Osteoblast (primary cell): ENCODE measurements around the gene TTLL5. TPM values are rescaled to one million over a fixed set of nuclear protein-coding genes. Genes with fewer than 3 reads are reported as not detected.

ENCODE experiments used
- DNase-seq: peaks from one replicate; pipeline ENCODE4 v3.0.0; 2011; ENCODE audit warnings: low spot score, mixed read lengths; ENCODE audit not compliant: insufficient read length; ENCODE audit errors: missing footprints
- H2AFZ ChIP-seq: 2 replicates; pipeline ENCODE4 v1.6.0; 2011; ENCODE audit warnings: mild to moderate bottlenecking, low read length
- H3K27ac ChIP-seq: 2 replicates; pipeline ENCODE4 v1.5.1; 2011; ENCODE audit warnings: mild to moderate bottlenecking, low read depth, low read length, moderate library complexity
- H3K27me3 ChIP-seq: 2 replicates; pipeline ENCODE4 v1.6.0; 2012; ENCODE audit warnings: mild to moderate bottlenecking, control low read depth, inconsistent platforms, low read length, moderate library complexity; ENCODE audit not compliant: insufficient read depth
- H3K36me3 ChIP-seq: 2 replicates; pipeline ENCODE4 v1.5.1; 2011; ENCODE audit warnings: mild to moderate bottlenecking, low read length, control low read depth, moderate library complexity; ENCODE audit not compliant: insufficient read depth
- H3K4me1 ChIP-seq: 2 replicates; pipeline ENCODE4 v1.5.1; 2011; ENCODE audit warnings: mild to moderate bottlenecking, low read length, control low read depth, moderate library complexity; ENCODE audit not compliant: insufficient read depth
- H3K4me2 ChIP-seq: 2 replicates; pipeline ENCODE4 v1.6.0; 2011; ENCODE audit warnings: mild to moderate bottlenecking, low read length; ENCODE audit not compliant: insufficient read depth
- H3K4me3 ChIP-seq: fragments of 200-600 bp; sonication (generic); 3 replicates; pipeline ENCODE4 v1.5.1; 2012; ENCODE audit warnings: mild to moderate bottlenecking, low read length, inconsistent platforms; ENCODE audit not compliant: insufficient read depth
- H3K79me2 ChIP-seq: 2 replicates; pipeline ENCODE4 v1.6.0; 2012; ENCODE audit warnings: mild to moderate bottlenecking, low read length, control low read depth, inconsistent platforms; ENCODE audit not compliant: insufficient read depth
- H3K9me3 ChIP-seq: 2 replicates; pipeline ENCODE4 v1.5.1; 2011; ENCODE audit warnings: low read depth, low read length, control low read depth
- H4K20me1 ChIP-seq: 2 replicates; pipeline ENCODE4 v1.6.0; 2012; ENCODE audit warnings: mild to moderate bottlenecking, low read length, control low read depth; ENCODE audit not compliant: insufficient read depth
- total RNA-seq: library from RNA; depleted of rRNA; stranded (reverse); fragments of >200 nt; gene quantifications from 2 replicates; pipeline ENCODE4 v1.2.3, GENCODE V29; 2012
- TF ChIP-seq, protein P1 (sequence below): IDR thresholded peaks from 2 replicates; pipeline ENCODE4 v1.5.1; 2011; ENCODE audit warnings: mild to moderate bottlenecking, low read depth, low read length, moderate library complexity; ENCODE audit errors: extremely low read depth

Gene TTLL5
- total RNA-seq, 1 donor = 30.4 TPM

DNA sequence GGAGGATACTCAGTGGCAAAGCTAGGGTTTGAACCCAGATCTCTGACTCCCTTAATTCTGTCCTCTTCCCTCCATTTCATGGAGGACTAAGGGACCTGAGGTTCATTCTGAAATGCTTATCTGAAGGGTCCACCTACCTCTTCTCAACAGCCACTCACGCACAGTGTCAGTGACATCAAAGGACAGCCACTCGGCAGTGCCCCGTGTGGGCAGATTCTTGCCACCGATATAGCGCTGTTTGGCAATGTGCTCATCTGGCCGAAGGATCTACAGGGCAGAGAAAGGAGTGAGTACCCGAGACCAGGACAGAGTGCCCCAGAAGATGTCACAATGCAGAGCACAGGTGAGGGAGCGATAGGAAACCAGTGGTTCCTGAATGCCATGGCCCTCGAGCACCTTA lies 309.9 kb downstream of the TTLL5 start:
- Histone ChIP-seq H3K27ac (no peak overlapping the region), H3K36me3 (no peaks in the 10 kb centered on the region), H3K4me1 (peaks cover 18% of the 10 kb centered on the region), H3K9me3 (no peaks in the 10 kb centered on the region), H3K4me2 (no peak overlapping the region), H3K4me3 (no peak overlapping the region), H2AFZ (no peak overlapping the region), H3K27me3 (no peaks in the 10 kb centered on the region), H3K79me2 (no peaks in the 10 kb centered on the region), H4K20me1 (no peaks in the 10 kb centered on the region)
- TF ChIP-seq, protein P1, sequence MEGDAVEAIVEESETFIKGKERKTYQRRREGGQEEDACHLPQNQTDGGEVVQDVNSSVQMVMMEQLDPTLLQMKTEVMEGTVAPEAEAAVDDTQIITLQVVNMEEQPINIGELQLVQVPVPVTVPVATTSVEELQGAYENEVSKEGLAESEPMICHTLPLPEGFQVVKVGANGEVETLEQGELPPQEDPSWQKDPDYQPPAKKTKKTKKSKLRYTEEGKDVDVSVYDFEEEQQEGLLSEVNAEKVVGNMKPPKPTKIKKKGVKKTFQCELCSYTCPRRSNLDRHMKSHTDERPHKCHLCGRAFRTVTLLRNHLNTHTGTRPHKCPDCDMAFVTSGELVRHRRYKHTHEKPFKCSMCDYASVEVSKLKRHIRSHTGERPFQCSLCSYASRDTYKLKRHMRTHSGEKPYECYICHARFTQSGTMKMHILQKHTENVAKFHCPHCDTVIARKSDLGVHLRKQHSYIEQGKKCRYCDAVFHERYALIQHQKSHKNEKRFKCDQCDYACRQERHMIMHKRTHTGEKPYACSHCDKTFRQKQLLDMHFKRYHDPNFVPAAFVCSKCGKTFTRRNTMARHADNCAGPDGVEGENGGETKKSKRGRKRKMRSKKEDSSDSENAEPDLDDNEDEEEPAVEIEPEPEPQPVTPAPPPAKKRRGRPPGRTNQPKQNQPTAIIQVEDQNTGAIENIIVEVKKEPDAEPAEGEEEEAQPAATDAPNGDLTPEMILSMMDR = no peak
- no peak for DNase-seq

DNA sequence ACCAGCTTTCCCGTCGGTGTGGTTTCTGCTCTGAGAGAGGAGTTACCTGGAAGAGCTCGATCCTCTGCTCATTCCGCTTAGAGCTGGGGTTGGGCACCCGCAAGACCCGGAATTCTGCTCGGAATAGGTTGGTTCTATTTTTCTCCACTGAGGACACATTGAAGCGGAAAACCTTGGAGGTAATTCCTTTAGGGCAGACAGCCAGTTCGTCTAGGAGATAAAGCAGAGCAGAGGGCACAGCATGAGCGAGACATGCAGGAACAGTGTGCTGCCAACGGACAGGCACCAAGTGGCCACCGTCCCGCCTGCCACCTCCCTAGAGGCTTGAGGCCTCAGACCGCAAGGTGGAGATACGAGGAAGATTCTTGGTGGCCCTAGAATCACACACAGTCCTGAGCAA lies 310.5 kb downstream of the TTLL5 start:
- peaks cover 18% of the 10 kb centered on the region for H3K4me1 ChIP-seq
- no peak for DNase-seq
- H3K36me3 ChIP-seq = no peaks in the 10 kb centered on the region
- H3K27me3 ChIP-seq = no peaks in the 10 kb centered on the region
- H3K4me2 ChIP-seq = no peak overlapping the region
- no peak overlapping the region for H3K4me3 ChIP-seq
- H4K20me1 ChIP-seq = no peaks in the 10 kb centered on the region
- H3K9me3 ChIP-seq = no peaks in the 10 kb centered on the region
- H3K79me2 ChIP-seq = no peaks in the 10 kb centered on the region
- H2AFZ ChIP-seq = no peak overlapping the region
- TF ChIP-seq, protein P1 = no peak
- no peak overlapping the region for H3K27ac ChIP-seq

DNA sequence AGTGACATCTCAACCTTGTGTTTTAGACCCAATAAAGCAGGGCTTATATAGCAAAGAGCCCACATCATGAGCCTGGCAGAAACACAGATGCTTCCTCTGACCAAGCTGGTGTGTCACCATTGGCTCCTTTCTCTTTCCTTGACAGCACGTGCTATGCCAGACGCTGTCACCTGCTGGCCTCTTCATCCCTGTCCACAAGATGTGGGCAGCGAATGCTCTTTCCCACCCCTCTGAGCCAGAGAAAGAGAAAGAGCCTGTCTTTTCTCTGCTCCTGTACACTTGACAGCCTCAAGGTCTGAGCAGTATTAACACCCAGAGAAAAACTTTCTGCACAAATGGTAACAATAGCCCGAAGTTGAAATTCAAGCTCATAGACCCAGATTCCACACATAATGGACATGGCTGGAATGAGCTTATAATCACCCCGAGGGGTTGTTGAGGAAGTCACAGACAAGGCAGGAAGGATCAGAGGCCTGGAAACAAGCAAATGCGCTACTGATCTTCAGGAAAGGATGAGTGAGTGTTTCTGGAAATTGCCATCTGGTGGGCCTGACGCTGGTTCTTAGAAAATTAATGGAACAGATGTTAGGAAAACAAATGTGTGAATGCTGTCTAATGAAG lies 311.9 kb downstream of the TTLL5 start:
- Histone ChIP-seq H3K27ac (no peak overlapping the region), H3K4me2 (no peak overlapping the region), H4K20me1 (no peaks in the 10 kb centered on the region), H3K79me2 (no peaks in the 10 kb centered on the region), H3K27me3 (no peaks in the 10 kb centered on the region), H3K4me1 (peaks cover 18% of the 10 kb centered on the region), H2AFZ (no peak overlapping the region), H3K4me3 (no peak overlapping the region), H3K36me3 (no peaks in the 10 kb centered on the region), H3K9me3 (no peaks in the 10 kb centered on the region)
- DNase-seq = no peak
- TF ChIP-seq, protein P1 = no peak

DNA sequence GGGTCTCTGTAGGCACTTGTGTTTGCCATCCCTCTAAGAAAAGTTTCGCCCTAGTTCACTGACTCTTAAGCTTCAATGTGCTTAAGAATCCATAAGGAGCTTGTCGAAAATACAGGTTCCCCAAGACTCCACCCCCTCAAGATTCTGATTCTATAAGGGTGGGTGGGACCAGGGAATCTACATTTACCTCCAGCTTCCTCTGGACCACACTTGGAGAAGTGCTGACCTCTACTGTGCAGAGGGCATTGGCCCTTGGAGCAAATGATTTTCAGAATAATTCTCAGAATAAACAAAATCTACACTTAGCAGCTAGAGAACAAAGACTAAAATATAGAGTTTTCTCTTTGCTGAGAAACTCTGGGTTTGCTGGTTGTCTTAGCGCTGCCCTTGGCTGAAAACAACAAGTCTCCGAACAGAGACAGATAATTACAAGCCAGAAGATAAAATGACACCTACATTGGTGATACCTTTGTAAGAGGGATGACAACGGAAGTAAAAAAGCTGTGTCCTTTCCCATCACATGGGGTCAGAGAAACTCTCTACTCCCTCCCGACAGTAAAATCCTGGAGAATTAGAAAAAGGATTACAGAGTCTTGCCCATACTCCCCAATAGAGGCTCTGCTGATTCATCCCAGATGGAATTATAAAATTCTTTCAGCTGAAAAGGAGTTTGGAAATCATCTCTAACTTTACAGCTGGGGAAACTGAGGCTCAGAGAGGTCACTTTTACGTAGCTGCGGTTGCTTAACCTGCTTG lies 316.0 kb downstream of the TTLL5 start:
- H2AFZ ChIP-seq = no peak overlapping the region
- H3K4me3 ChIP-seq = no peak overlapping the region
- H3K27ac ChIP-seq = no peak overlapping the region
- H3K4me2 ChIP-seq = no peak overlapping the region
- TF ChIP-seq, protein P1 = no peak
- no peaks in the 10 kb centered on the region for H3K9me3 ChIP-seq
- no peak for DNase-seq
- H3K79me2 ChIP-seq = no peaks in the 10 kb centered on the region
- no peaks in the 10 kb centered on the region for H3K36me3 ChIP-seq
- no peaks in the 10 kb centered on the region for H4K20me1 ChIP-seq
- H3K27me3 ChIP-seq = no peaks in the 10 kb centered on the region
- peaks cover 29% of the 10 kb centered on the region for H3K4me1 ChIP-seq
